Breast epithelium (tissue), 3 donors: ENCODE data around the gene CFAP251.

Experiments used
- POLR2A ChIP-seq: fragments of 450-650 bp; IDR thresholded peaks from one replicate; pipeline ENCODE4 v1.6.1; 2016; ENCODE audit warnings: antibody characterized with exemption, mild to moderate bottlenecking, moderate library complexity
- POLR2AphosphoS5 ChIP-seq, 3 donors: sonication (generic); formaldehyde crosslinking; IDR thresholded peaks; one replicate each; pipeline ENCODE4 v1.6.1; 2017; ENCODE audit warnings: antibody characterized with exemption in 3 of 3
- TF ChIP-seq, protein P1 (sequence below), 3 donors: fragments of 450-650 bp; IDR thresholded peaks; one replicate each; pipeline ENCODE4 v1.5.1; 2016 to 2017; ENCODE audit warnings: antibody characterized with exemption in 3 of 3, mild to moderate bottlenecking in 3 of 3, moderate library complexity in 3 of 3

DNA sequence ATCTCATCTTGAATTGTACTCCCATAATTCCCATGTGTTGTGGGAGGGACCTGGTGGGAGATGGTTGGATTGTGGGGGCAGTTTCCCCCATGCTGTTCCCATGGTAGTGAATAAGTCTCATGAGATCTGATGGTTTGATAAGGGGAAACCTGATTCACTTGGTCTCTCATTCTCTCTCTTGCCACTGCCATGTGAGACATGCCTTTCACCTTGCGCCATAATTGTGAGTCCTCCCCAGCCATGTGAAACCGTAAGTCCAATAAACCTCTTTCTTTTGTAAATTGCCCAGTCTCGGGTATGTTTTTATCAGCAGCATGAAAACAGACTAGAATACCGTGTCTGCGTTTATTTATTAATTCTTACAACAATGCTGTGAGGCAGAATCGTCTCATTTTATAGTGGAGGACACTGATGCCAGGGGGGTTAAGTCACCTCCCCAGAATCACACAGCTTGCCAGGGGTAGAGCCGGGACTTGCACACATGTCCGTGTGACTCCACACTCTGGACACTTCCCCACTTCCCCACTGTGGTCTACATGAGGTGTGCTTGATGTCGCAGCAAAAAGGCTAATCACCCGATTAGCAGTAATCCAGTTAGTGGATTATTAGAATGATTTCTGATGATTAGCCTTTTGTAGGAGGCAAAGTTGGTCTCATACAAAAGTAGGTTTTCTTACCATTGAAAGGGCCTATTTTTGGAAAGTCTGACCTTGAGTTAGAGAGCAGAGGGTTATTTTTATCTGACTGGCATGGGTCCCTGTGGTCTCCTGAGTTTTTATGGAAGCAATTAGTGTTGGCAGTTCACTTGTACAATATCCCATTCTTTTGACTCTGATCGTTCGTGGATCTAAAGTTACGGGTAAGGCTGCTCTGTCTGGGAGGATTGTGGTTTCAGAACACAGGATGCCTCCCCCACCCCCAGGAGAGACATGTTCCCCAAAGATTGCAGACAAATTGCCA, 55.9 kb downstream of the CFAP251 start:
- TF ChIP-seq POLR2A (no peak), POLR2AphosphoS5 (IDR thresholded peaks at IDR 0.05) (no peak)
- TF ChIP-seq, protein P1, sequence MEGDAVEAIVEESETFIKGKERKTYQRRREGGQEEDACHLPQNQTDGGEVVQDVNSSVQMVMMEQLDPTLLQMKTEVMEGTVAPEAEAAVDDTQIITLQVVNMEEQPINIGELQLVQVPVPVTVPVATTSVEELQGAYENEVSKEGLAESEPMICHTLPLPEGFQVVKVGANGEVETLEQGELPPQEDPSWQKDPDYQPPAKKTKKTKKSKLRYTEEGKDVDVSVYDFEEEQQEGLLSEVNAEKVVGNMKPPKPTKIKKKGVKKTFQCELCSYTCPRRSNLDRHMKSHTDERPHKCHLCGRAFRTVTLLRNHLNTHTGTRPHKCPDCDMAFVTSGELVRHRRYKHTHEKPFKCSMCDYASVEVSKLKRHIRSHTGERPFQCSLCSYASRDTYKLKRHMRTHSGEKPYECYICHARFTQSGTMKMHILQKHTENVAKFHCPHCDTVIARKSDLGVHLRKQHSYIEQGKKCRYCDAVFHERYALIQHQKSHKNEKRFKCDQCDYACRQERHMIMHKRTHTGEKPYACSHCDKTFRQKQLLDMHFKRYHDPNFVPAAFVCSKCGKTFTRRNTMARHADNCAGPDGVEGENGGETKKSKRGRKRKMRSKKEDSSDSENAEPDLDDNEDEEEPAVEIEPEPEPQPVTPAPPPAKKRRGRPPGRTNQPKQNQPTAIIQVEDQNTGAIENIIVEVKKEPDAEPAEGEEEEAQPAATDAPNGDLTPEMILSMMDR (IDR thresholded peaks at IDR 0.05): no peak
